ENCODE data around the gene LSM5. TPM values are rescaled to one million over a fixed set of nuclear protein-coding genes. Genes with fewer than 3 reads are reported as not detected.

LSM5 gene
- total and polyA plus RNA-seq, 9 of the 15 experiments (the other 6 are each of a cell fraction or from before 2014, with no cell fraction given), result 36.3 to 620 (median 186) TPM

- TF ChIP-seq TFAM (CRISPR knock-in tag; conservative IDR thresholded peaks at IDR 0.05) (no peak), SMARCA5 (IDR thresholded peaks at IDR 0.05) (0 out of 2 replicates have a peak, but pooled peaks have one; percentile 33), ZBTB40 (IDR thresholded peaks at IDR 0.05) (peak; percentile 99), ZBTB40 (CRISPR knock-in tag; IDR thresholded peaks at IDR 0.05) (no peak), CREM (IDR thresholded peaks at IDR 0.05; ENCODE audit: low read depth) (peak; percentile 90), PCBP1 (IDR thresholded peaks at IDR 0.05; ENCODE audit: low read depth, low read length, poor library complexity, severe bottlenecking) (no peak), NR2F6 (CRISPR knock-in tag; IDR thresholded peaks at IDR 0.05) (no peak), PHB2 (IDR thresholded peaks at IDR 0.05; ENCODE audit: low read depth) (no peak), NR2C1 (IDR thresholded peaks at IDR 0.05) (peak; percentile 50; the same call in 1 of the 2 replicates), NR2C1 (tag; IDR thresholded peaks at IDR 0.05) (peak; percentile 52; the same call in 1 of the 2 replicates), MLLT1 (IDR thresholded peaks at IDR 0.05) (peak in 1 of 2 experiments; percentile 100; a peak in 2 of 4 replicates), IFI16 (CRISPR knock-in tag; IDR thresholded peaks at IDR 0.05) (0 out of 2 replicates have a peak, but pooled peaks have one; percentile 2), CC2D1A (IDR thresholded peaks at IDR 0.05) (no peak; the same call in 1 of the 2 replicates), MITF (IDR thresholded peaks at IDR 0.05) (peak; percentile 73; the same call in 1 of the 2 replicates), HMG20B (CRISPR knock-in tag; IDR thresholded peaks at IDR 0.05) (no peak), SRSF1 (IDR thresholded peaks at IDR 0.05; ENCODE audit: low read depth, low read length) (no peak), HES1 (IDR thresholded peaks at IDR 0.05; ENCODE audit: low read depth) (no peak)
These were observed at the start of gene LSM5 (continued) for GRCh38 chr7:32490127-32490796.

All from K562 (cell line).